HG02852 (cell line): ENCODE data around the gene SGSM2.
A peak's percentile ranks its signal among the peaks of the same experiment; 100 is the strongest.

ENCODE experiments used
- ATAC-seq: cut with Tn5 transposase; IDR thresholded peaks from one replicate; pipeline ENCODE4 v1.9.1; 2021; ENCODE audit warnings: mild to moderate bottlenecking, moderate library complexity; ENCODE audit not compliant: unreplicated experiment

SGSM2 gene

DNA sequence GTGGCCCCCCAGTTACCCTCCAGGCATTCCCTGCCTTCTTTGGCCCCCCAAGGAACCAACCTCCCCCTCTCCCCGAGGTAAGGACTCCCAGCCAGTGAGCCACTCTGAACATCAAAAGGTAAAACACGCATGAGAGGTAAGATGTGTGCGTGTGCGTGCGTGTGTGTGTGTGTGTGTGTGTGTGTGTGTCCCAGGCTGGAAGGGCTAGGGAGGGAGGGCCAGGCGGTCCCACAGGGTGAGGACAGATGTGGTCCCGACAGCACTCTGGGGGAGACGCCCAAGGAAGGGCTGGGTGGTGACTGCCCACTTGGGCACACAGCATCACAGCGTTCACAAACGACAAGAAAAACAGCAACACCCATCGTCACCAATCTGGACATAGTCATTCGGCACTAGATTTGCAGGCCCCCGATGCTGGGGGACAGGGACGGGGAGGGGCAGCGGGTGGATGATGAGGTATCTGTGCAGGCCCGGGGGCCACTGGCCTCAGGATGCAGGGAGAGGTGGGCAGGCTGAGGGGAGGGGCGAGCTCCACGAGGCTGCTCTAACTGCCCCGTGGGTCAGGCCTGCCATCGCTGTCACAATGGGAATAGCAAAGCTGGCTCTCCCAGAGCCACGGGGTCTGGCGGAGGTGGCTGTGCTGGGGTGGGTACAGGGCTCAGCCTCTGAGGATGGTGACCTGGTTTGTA, 47.3 kb downstream of the SGSM2 start:
- no peak for ATAC-seq

- no peak for ATAC-seq
Observed at GRCh38 chr17:2385240-2386210, 48.2 kb downstream of the SGSM2 start.

- no peak for ATAC-seq
Observed at GRCh38 chr17:2386400-2387085, 49.2 kb downstream of the SGSM2 start.

DNA sequence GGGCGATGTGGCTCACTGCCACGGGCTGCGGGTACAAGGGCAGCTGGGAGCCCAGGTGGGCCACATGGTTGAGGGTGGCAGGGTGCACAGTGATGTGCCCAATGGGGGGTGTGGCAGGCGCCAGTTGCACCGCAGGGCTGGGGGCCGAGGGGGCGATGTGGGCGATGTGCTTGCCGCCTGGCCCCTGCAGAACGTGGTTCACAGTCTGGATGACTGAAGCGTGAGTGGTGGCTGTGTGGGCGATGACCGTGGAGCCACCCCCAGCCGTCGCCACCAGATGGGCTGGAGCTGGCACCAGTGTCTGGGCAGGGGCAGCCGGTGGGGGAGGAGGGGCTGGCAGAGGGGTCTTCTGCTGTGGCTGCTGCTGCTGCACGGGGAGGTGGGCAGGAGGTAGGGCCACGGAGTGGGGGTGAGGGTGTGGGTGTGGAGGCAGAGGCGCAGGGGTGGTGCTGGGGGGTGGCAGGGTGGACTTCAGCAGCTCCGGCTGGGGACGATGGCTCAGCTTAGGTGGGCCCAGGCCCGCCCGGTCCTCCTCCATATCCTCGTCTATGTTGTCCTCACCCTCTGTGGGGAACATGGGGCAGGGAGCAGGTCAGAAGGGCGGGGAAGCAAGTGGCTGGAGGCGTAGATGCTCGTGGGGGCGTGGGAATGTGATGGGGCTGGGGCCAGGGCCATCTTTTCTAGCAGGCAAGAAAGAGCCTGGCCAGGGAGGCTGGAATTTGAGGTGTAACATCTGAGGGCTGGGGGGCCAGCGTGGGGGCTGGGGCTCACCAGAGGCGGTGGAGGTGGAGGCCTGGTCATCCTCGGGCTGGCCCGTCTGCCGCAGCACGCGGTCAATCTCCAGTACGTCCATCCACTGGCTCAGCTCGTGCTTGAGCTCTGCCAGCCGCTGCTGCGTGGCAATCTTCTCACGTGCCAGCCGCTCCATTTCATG, 50.1 kb downstream of the SGSM2 start:
- ATAC-seq: no peak

DNA sequence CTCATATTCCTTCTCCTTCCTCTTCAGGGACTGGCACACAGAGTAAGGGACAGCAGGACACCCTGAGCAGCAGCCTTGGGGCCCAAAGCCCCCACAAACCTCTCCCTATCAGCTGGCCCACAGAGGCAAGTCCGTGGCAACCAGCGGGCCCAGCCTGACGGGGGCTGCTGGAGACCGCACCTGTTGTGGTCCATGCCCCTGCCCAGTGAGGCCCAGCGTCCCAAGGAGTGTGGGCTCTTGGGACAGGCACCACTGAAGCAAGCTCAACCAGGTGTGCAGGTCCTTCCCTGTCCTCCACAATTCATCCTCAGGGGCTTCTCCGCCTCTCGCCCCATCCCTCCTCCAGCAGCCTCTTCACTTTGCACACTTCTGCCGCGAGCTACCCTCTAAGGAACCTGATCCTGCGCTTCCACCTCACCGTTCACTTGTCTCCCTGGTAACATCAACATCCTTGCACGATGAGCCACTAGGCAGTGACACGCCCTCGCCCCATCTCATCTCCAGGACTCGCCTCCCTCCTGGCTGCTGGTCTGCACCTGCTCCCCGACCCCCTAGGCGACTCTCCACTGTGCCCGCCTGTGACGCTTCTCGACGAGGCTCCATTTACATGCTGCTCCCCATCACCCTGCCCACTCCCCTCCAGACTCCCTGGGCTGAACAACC, 50.9 kb downstream of the SGSM2 start:
- no peak for ATAC-seq

- no peak for ATAC-seq
Observed at GRCh38 chr17:2388683-2389055, 51.4 kb downstream of the SGSM2 start.

- ATAC-seq: no peak
Observed at GRCh38 chr17:2390199-2390836, 53.0 kb downstream of the SGSM2 start.

DNA sequence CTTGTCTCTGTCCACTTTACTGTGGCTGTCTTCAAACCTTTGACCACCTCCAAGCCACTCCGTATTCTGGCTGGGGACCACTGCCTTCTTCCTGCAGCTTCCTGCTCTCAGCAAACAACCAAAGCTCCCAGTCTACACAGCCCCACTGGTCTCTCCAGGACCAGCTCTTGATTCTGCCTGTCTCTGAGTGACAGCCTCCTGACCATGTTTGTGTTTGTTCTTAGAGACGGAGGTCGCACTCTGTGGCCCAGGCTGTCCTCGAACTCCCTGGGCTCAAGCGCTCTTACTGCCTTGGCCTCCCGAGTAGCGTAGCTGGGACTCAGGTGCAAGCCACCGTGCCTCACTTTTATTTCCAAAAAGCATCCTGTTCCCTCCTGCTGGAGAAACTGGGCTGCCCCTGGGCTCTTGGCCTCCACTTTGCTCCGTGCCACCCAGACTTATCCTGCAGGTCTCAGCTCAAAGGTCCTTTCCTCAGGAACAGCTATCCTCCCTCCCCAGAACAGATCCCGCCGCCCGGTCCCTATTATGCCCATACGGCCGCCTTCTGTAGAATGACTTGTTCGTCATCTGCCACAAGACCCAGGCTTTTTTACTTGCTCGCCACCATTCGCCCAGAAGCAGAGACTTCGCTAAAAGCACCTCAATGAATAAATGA, 54.4 kb downstream of the SGSM2 start:
- no peak for ATAC-seq

- ATAC-seq: peak; percentile 49
Observed at GRCh38 chr17:2392252-2393173, 55.2 kb downstream of the SGSM2 start.

- ATAC-seq: peak; percentile 37
Observed at GRCh38 chr17:2393174-2393953, 56.1 kb downstream of the SGSM2 start.

DNA sequence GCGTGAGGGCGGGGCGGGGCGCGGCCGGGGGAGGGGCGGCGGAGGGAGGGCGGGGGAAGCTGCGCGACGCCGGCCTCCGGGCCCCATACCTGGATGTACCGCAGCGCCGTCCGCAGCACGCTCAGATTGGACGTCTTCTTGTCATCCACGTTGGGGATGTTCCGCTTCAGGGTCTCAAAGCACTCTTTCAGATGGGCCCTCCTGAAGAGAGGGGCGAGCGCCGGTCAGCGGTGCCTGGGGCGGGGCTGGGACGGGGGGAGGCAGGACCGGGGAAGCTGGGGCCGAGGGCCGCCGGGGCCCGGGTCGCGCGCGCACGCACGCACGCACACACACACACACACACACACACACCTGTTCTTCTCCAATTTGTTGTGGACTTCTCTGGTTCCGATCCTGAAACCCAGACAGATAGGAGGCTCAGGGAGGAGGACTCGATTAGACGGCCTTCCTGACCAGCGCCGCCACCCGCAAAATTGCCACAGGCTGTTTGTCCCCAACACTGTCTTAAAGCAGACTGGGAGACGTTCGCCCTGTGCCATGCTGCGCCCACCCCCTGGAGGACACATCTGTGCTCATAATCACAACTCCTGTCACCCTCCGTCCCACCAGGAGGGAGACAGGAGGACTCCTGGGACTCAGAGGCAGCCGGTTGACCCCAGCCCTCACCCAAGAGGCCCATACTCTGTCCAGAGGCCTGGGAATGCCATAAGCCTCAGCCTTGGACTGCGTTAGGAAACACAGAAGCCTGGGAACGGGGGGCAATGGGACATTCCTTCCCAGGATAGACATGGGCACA, 56.9 kb downstream of the SGSM2 start:
- no peak for ATAC-seq

GRCh38 chr17:2394775-2395201, 57.5 kb downstream of the SGSM2 start:
- no peak for ATAC-seq

- ATAC-seq: no peak
Observed at GRCh38 chr17:2395258-2396181, 58.2 kb downstream of the SGSM2 start.

GRCh38 chr17:2396192-2396567, 58.9 kb downstream of the SGSM2 start:
- ATAC-seq: no peak

DNA sequence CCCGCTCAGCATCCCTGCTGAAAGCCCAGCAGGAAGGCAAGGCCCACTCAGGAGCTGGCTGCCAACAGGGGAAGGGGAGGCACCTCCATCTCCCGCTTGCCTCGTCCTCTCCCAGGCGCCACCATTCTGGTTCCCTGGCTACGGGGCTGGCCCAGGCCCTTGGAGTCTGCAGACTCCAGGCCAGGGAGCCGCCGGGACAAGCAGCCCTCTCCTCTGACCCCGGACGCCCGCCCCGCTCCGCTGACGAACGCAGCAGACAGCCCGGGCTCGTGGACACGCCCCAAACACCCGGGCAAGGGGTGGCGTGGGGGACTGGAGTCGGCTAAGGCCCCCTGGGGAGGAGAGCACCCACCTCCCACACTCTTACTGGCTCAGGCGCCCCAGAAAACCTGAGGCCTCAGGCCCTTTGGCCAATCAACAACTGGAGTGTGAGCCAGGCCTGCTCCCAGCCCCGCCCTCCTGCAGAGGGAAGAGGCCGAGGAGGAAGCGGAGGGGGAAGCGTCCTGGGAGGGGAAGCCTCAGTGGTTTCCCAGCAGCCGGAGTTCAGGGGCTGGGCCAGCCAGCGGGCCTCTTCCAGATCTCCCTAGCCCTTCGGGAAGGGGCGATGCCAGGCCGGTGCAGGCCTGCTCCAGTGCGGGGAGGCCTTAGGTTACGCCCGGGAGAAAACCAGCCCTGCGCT, 59.4 kb downstream of the SGSM2 start:
- ATAC-seq: no peak
